GM12891 (cell line): ENCODE measurements around the gene SEC61A1.

Source experiments
- POLR2A ChIP-seq: IDR thresholded peaks from 2 replicates; pipeline ENCODE4 v1.6.1; 2011; ENCODE audit warnings: low read depth, low read length, control low read depth
- POLR2AphosphoS5 ChIP-seq: IDR thresholded peaks from 2 replicates; pipeline ENCODE4 v1.6.1; 2011; ENCODE audit warnings: low read depth, low read length, control low read depth
- POU2F2 ChIP-seq: IDR thresholded peaks from 2 replicates; pipeline ENCODE4 v1.6.1; 2011; ENCODE audit warnings: low read depth, mild to moderate bottlenecking, control low read depth, low read length, moderate library complexity

DNA sequence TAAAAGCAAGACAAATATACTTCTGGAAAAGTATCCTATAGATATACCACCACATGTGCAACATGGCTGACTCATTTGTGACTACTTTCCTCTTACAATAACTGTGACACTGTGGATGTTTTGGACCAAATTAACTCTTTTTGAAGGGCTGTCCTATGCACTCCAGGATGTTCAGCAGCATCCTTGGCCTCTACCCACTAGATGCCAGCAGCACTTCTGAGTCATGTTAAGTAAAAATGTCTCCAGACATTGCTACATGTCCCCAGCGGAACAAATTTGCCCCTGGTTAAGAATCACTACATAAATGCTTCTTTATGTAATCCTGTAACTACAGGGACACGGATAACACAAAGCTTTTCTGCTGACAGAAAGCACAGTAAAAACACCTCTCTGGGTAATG, 39.3 kb downstream of the SEC61A1 start:
- TF ChIP-seq POU2F2 (no peak), POLR2AphosphoS5 (no peak), POLR2A (no peak)
